Stimulated activated CD8-positive, alpha-beta memory T cell treated with anti-CD3 and anti-CD28 coated beads, Interleukin-12 subunit alpha, Interleukin-12 subunit beta, amount 100 ng/mL, for 24 hours (primary cell): ENCODE results near the gene TGFBR3L.
"Not testable (repeated sequence)": the region's sequence is repeated elsewhere in the genome, so short reads cannot be mapped to it uniquely, and the experiment has no call there.

ENCODE experiments used
- DNase-seq: peaks from one replicate; pipeline ENCODE4 v3.0.0-alpha.2; 2020; ENCODE audit errors: extremely low read depth

TGFBR3L gene

DNA sequence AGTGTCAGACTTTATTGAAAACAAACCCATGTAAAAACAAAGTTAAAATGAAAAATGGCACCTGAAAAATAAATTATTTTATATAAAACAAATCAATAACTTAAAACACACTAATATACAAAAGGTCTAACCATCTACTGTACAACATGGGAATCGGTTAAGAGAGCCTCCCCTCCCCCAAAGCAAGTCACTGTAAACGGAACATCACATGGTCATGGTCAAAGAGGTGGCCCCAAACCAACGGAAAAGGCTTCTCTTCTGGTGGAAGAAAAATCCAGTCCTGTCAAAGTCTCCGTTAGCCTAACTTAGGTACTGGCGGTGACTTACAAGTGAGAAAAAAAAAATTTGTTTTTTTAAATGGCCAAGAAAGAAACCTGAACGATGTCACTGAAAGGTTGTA is 44.6 kb downstream of the TGFBR3L start:
- DNase-seq: no peak

DNA sequence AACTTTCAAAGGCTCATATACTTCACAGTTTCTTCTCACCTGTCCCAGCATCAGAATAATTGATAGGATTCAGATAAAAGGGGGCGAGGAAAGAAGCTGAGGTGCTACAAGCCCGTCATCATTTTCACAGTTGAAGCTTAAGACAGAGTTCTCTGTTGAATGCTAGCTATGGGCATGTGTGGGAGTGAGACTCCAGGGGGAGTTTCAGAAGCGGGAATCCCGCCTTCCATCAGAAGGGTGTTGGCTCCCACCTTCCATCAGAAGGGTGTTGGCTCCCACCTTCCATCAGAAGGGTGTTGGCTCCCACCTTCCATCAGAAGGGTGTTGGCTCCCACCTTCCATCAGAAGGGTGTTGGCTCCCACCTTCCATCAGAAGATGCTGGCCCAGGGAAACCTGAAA is 46.5 kb downstream of the TGFBR3L start:
- not testable (repeated sequence) for DNase-seq

DNA sequence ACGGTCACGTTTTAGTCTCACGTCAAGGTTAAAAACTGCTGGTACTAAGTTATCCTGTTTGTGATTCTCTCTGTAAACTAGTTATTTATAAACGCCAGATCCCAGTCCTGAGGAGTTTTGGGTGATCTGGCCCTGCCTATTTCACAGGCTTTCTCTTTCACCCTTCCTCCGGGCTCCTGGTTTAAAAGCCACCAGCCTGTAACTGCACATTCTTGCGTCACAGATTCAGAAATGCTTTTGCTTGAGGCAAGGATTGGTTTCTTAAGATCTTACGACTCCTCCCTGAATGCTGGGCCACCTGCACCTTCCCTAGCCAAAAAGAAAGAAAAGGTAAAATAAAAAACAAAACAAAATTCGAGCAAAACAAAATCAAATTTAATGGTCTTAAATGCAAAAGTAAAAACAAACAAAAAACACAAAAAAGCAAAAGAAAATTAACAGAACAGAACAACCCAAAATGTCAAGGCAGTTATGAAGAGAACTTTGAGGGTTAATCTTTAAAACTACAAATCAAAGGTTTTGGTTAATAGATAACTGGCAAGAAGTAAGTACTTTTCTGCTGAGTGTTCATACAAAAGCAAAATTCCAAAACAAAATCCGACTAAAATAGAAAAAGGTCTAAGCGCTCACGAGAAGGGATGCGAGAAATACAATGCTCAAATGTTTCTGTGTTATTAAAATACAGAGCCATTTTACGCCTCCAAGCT is 47.4 kb downstream of the TGFBR3L start:
- DNase-seq: no peak

DNA sequence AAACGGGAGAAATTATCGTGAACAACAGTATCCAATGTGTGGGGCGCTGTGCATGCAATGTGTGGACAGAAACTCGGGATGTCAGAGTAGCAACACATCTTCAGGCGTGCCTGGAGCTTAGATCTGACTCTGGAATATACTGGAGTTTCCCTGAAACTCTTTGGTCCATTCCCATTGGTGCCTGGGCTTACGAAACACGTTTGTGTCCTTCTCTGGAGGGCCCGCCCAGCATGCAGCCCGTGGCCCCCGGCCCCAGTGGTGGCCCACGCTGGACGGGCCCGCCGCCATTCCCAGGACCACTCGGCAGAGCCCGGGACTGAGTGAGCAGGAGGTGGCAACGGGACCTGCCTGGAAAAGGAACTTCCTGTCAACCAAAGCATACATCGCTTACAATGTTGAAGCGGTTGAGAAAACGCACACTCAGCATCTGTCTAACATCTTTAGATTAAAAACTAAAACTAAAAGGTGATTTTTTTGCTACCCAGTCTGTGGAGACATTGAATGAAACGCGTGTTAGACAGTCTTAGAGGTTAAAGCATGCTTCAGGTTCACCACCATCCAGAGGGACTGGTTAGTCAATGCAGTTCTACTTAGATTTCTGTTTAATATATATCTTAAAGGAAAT is 48.1 kb downstream of the TGFBR3L start:
- no peak for DNase-seq

DNA sequence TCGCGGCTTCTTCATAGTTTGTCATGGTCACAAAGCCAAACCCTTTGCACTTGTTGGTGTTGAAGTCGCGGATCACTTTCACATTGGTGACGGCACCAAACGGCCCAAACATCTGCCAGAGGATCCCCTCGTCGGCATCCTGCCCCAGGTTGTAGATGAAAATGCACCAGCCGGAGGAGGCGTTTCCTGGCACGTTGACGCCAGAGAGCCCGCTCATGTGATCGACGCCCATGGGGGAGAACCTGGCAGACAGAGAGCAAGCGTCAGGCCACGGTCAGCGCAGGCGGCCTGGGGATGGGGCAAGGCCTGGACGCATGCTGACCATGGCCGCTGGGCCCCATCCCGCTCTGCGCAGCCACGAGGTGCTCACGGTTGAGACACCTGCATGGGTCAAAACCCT is 48.9 kb downstream of the TGFBR3L start:
- no peak for DNase-seq

DNA sequence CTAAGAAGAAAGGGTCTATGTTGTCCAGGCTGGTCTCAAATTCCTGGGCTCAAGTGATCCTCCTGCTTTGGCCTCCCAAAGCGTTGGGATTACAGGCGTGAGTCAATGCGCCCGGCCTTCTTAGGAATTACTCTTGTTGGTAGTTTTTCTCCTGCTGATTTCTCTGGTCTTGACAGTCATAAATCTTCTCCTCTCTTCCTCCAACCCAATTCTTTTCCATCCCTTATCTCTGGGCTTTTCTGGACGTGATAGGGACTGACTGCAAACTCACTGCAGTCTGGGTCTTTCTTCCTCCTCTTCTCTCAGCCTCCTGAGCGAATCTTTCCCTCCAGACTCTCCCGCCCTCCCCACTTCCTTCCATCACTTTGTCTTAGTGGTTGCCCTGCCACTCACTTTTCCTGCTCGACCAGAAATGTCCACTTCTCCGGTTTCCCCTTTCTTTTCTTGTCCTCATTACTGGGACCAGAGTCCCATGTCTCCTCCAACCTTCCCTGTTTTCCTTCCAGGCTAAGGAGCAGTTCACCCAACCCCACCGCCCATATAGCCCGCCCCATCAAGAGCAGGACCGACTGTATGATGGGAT is 50.7 kb downstream of the TGFBR3L start:
- DNase-seq: no peak

DNA sequence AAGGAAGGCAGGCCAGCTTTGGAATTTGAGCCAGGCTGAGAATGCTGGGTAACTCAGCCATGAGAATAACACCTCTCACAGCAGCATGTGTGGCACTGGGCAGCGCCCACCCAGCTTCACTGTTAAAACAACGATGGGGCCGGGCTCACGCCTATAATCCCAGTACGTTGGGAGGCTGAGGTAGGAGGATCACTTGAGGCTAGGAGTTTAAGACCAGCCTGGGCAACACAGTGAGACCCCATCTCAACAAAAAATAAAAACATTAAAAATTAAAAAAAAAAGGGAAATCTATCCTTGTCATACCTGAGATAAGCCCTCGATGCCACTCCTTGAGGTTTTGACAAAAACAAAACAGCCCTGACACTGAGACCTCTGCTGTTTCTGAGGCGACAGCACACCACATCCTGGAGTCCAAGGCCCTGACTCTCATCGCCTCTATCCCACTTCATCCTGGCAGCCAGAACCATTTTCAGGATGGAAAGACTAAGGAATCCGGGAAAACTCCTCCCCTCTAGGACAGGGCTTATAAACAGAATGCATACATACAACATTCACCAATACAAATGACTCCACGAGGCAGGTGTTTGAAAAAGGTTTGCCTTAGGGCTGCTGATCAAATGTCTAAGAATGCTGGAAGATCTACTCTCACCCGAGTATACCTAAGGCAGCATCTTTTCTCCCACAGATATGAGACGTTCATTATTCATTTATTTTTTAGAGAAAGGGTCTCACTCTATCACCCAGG is 51.5 kb downstream of the TGFBR3L start:
- no peak for DNase-seq

DNA sequence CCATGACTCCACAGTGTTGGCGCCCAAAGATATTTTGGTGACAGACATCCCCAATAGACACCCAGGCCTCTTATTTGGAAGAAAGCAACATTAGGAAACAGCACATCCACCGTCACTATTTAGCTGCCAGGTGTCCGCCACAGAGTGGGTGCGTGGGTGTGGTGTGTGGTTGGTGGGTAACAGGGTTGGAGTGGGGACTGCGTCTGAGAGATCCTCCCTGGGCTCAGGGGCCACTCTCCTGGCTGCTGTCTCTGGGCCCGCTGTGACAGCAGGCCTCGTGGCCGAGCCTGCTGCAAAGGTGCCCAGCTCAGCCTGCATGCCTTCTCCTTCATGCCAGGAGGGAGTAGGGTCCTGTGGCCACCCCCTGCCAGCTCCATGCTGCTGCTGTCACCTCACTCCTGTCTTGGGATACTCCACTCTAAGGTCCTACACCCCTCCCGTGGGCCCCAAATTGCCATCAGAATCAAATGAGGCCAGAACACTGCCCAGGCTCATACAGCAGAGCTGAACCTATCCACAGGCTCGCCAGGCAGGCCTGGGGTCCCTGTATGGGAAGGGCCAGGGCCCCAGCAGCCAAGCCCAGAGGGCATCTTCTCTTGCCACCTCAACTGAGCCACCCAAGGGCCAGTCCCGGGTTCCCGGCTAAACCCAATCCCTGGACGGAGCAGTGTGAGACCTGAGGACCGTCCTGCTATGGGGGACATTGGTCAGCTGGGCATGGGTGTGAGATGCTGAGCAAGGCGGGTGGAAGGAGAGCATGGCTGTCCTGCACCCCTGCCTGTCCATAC is 53.6 kb downstream of the TGFBR3L start:
- no peak for DNase-seq
